ENCODE data around the gene MACROD2.

DNA sequence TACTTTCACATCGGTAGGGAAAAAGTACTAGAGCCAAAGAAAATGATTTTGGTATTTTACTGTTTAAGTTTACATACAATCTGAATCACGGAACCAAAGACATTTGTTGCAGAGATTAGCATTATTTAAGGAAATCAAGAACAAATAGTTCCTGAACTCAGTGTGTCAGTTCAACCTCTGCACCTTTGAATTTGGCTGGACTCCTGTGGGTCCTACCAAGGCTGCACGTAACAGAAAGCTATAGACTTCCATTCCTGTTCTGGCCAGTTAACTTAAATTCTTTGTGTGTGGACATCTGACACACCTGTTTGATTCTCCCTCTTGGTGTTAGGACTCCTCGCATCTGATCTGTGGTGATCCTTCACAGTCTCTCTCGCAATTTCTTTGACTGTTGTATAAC is 69.6 kb downstream of the MACROD2 start:
- TF ChIP-seq, protein P1, sequence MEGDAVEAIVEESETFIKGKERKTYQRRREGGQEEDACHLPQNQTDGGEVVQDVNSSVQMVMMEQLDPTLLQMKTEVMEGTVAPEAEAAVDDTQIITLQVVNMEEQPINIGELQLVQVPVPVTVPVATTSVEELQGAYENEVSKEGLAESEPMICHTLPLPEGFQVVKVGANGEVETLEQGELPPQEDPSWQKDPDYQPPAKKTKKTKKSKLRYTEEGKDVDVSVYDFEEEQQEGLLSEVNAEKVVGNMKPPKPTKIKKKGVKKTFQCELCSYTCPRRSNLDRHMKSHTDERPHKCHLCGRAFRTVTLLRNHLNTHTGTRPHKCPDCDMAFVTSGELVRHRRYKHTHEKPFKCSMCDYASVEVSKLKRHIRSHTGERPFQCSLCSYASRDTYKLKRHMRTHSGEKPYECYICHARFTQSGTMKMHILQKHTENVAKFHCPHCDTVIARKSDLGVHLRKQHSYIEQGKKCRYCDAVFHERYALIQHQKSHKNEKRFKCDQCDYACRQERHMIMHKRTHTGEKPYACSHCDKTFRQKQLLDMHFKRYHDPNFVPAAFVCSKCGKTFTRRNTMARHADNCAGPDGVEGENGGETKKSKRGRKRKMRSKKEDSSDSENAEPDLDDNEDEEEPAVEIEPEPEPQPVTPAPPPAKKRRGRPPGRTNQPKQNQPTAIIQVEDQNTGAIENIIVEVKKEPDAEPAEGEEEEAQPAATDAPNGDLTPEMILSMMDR (tag by site-specific recombination; IDR thresholded peaks at IDR 0.05): no peak
- TF ChIP-seq ZNF138 (tag by site-specific recombination; IDR thresholded peaks at IDR 0.05; ENCODE audit: borderline replicate concordance): no peak
- no peak for TF ChIP-seq ZNF596 (tag by site-specific recombination; IDR thresholded peaks at IDR 0.05)
- no peak for TF ChIP-seq ZNF747 (tag by site-specific recombination; IDR thresholded peaks at IDR 0.05)
- no peak for TF ChIP-seq ZNF664 (tag by site-specific recombination; IDR thresholded peaks at IDR 0.05)
- TF ChIP-seq, protein P2, sequence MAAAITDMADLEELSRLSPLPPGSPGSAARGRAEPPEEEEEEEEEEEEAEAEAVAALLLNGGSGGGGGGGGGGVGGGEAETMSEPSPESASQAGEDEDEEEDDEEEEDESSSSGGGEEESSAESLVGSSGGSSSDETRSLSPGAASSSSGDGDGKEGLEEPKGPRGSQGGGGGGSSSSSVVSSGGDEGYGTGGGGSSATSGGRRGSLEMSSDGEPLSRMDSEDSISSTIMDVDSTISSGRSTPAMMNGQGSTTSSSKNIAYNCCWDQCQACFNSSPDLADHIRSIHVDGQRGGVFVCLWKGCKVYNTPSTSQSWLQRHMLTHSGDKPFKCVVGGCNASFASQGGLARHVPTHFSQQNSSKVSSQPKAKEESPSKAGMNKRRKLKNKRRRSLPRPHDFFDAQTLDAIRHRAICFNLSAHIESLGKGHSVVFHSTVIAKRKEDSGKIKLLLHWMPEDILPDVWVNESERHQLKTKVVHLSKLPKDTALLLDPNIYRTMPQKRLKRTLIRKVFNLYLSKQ (tag by site-specific recombination; IDR thresholded peaks at IDR 0.05; ENCODE audit: borderline replicate concordance): no peak
